Measurements from ENCODE around the gene SERPIND1.
A peak's percentile ranks its signal among the peaks of the same experiment; 100 is the strongest.

SERPIND1 gene

DNA sequence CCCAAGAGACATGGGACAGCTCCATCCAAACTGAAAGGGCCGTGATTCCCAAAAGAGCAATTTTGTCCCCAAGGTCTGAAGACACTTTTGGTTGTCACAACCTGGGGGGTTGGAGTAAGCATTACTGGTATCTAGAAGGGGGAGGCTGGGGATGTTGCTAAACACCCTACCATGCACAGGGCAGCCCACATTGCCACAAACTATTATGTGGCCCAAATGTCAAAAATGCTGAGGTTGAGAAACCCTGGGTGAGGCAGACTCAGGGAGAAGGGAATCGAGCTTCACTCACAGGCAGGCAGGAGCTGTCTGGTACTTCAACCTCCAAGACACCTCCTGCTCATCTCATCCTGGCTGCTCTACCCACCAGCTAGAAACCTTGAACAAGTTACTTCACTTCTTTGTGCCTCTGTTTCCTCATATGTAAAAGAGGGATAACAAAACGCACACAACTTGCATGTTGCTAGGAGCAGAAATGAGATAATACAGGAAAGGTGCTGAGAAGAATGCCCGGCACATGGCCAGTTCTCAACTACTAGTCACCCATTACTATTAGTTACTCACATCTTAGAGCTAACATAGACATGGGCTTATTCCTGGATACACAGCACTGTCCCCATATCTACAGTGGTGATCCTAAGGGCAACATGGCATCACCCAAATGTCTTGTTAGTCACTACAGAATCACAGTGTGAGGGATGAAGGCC, 8.8 kb downstream of the SERPIND1 start:
- H3K79me2 ChIP-seq (ENCODE audit: insufficient read depth, low read depth) = no peaks in the 10 kb centered on the region
- no peaks in the 10 kb centered on the region for H3K27me3 ChIP-seq (ENCODE audit: insufficient read depth, low read depth)
- no peaks in the 10 kb centered on the region; the same call in 1 of the 2 replicates for H4K20me1 ChIP-seq (ENCODE audit: insufficient read depth)
- H2AFZ ChIP-seq (ENCODE audit: low read depth) = no peak overlapping the region
- no peak overlapping the region for H3K4me2 ChIP-seq
- no peak overlapping the region for H3K9ac ChIP-seq
- no peak overlapping the region for H3K4me3 ChIP-seq (IDR thresholded peaks at IDR 0.05; ENCODE audit: insufficient read depth, low read depth, low read length)
- peaks cover 3% of the 10 kb centered on the region for H3K4me1 ChIP-seq (ENCODE audit: low read depth, poor library complexity, severe bottlenecking)
- no peaks in the 10 kb centered on the region for H3K36me3 ChIP-seq (ENCODE audit: insufficient read depth)
- no peak overlapping the region for H3K27ac ChIP-seq
- TF ChIP-seq, protein P1, sequence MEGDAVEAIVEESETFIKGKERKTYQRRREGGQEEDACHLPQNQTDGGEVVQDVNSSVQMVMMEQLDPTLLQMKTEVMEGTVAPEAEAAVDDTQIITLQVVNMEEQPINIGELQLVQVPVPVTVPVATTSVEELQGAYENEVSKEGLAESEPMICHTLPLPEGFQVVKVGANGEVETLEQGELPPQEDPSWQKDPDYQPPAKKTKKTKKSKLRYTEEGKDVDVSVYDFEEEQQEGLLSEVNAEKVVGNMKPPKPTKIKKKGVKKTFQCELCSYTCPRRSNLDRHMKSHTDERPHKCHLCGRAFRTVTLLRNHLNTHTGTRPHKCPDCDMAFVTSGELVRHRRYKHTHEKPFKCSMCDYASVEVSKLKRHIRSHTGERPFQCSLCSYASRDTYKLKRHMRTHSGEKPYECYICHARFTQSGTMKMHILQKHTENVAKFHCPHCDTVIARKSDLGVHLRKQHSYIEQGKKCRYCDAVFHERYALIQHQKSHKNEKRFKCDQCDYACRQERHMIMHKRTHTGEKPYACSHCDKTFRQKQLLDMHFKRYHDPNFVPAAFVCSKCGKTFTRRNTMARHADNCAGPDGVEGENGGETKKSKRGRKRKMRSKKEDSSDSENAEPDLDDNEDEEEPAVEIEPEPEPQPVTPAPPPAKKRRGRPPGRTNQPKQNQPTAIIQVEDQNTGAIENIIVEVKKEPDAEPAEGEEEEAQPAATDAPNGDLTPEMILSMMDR (conservative IDR thresholded peaks at IDR 0.05; ENCODE audit: low read depth, low read length) = no peak

DNA sequence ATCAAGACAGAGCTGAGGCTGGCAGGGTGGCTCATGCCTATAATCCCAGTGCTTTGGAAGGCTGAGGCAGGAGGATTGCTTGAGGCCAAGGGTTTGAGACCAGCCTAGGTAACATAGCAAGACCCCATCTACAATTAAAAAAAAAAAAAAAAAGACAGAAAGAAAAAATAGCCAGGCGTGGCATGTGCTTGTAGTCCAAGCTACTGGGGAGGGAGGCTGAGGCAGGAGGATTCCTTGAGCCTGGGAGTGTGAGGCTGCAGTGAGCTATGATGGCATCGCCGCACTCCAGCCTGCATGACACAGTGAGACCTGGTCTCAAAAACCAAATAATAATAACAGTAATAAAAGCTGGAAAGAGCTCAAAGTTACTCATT, 9.4 kb downstream of the SERPIND1 start:
- H2AFZ ChIP-seq (ENCODE audit: low read depth) = no peak overlapping the region
- no peaks in the 10 kb centered on the region for H3K79me2 ChIP-seq (ENCODE audit: insufficient read depth, low read depth)
- TF ChIP-seq, protein P1 (conservative IDR thresholded peaks at IDR 0.05; ENCODE audit: low read depth, low read length) = no peak
- H3K27me3 ChIP-seq (ENCODE audit: insufficient read depth, low read depth) = no peaks in the 10 kb centered on the region
- no peak overlapping the region for H3K4me3 ChIP-seq (IDR thresholded peaks at IDR 0.05; ENCODE audit: insufficient read depth, low read depth, low read length)
- no peaks in the 10 kb centered on the region; the same call in 1 of the 2 replicates for H4K20me1 ChIP-seq (ENCODE audit: insufficient read depth)
- no peak overlapping the region for H3K27ac ChIP-seq
- H3K4me1 ChIP-seq (ENCODE audit: low read depth, poor library complexity, severe bottlenecking) = peaks cover 3% of the 10 kb centered on the region
- H3K9ac ChIP-seq = no peak overlapping the region
- H3K4me2 ChIP-seq = no peak overlapping the region
- no peaks in the 10 kb centered on the region for H3K36me3 ChIP-seq (ENCODE audit: insufficient read depth)

DNA sequence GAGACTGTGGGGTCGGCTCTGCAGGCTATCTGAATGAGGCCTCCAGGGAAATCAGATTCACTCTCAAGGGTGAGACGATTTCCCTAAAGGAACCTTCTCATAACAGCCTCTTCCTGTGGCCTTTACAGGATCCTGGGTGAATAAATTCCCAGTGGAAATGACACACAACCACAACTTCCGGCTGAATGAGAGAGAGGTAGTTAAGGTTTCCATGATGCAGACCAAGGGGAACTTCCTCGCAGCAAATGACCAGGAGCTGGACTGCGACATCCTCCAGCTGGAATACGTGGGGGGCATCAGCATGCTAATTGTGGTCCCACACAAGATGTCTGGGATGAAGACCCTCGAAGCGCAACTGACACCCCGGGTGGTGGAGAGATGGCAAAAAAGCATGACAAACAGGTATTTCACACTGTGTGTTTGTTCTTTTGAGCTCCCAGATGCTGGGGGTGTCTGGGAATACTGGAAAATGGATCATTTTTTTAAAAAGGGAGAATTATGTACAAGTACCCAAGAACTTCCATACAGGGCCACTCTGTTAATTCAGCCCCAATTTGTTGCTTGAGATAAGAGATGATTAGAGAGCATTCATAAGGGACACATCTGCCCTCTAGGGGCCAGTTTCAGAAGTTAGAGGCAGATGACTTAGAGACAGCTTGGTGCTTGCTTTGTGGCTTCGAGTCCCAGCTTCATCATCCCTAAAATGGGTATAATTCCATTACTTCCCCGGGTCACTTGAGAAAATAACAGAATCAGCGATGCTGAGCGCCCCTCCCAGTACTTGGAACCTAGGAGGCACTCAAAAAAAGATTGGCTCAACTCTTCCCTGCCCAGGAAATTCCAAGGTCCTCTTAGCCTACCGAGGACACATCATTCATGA, 10.2 kb downstream of the SERPIND1 start:
- H3K36me3 ChIP-seq (ENCODE audit: insufficient read depth) = no peaks in the 10 kb centered on the region

DNA sequence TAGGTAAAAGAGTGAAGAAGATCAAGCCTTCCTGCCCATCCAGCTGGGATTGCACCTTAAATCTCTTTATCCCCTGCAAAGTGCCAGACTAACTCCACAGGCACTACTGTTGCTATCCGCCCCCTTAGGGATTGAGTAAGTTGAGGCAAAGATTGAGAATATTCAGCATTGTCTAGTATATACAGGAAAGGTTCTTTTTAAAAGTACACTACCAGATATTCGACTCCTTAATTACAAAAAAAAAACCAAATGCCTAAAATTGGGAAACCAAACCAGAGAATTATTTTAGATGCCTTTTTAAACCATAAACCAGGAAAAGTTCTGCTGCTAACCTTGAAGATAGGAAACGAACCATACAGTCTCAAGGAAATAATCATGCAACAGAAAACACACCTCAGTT, 11.5 kb downstream of the SERPIND1 start:
- TF ChIP-seq, protein P1 (conservative IDR thresholded peaks at IDR 0.05; ENCODE audit: low read depth, low read length) = no peak
- Histone ChIP-seq H2AFZ (ENCODE audit: low read depth) (no peak overlapping the region), H3K27me3 (ENCODE audit: insufficient read depth, low read depth) (no peaks in the 10 kb centered on the region), H3K79me2 (ENCODE audit: insufficient read depth, low read depth) (no peaks in the 10 kb centered on the region), H3K4me3 (IDR thresholded peaks at IDR 0.05; ENCODE audit: insufficient read depth, low read depth, low read length) (no peak overlapping the region), H3K9ac (no peak overlapping the region), H3K36me3 (ENCODE audit: insufficient read depth) (no peaks in the 10 kb centered on the region), H3K27ac (no peak overlapping the region), H3K4me2 (no peak overlapping the region), H4K20me1 (ENCODE audit: insufficient read depth) (no peaks in the 10 kb centered on the region; the same call in 1 of the 2 replicates), H3K4me1 (ENCODE audit: low read depth, poor library complexity, severe bottlenecking) (peaks cover 3% of the 10 kb centered on the region)

More for the DNA sequence above, 10.2 kb downstream of the SERPIND1 start:
- Histone ChIP-seq H2AFZ (ENCODE audit: low read depth) (no peak overlapping the region), H3K4me1 (ENCODE audit: low read depth, poor library complexity, severe bottlenecking) (peaks cover 3% of the 10 kb centered on the region), H3K4me2 (no peak overlapping the region), H3K27me3 (ENCODE audit: insufficient read depth, low read depth) (no peaks in the 10 kb centered on the region), H3K27ac (no peak overlapping the region), H3K9ac (no peak overlapping the region), H3K79me2 (ENCODE audit: insufficient read depth, low read depth) (no peaks in the 10 kb centered on the region), H4K20me1 (ENCODE audit: insufficient read depth) (no peaks in the 10 kb centered on the region; the same call in 1 of the 2 replicates), H3K4me3 (IDR thresholded peaks at IDR 0.05; ENCODE audit: insufficient read depth, low read depth, low read length) (no peak overlapping the region)
- TF ChIP-seq, protein P1 (conservative IDR thresholded peaks at IDR 0.05; ENCODE audit: low read depth, low read length) = peak; percentile 76
